HL-60 (cell line): ENCODE results near the gene GPN3.

Experiments used
- GABPA ChIP-seq: IDR thresholded peaks from 2 replicates; pipeline ENCODE4 v1.6.1; 2012; ENCODE audit warnings: low read depth
- POLR2AphosphoS5 ChIP-seq: IDR thresholded peaks from 2 replicates; pipeline ENCODE4 v1.6.1; 2012; ENCODE audit warnings: low read depth
- TF ChIP-seq, protein P1 (sequence below): IDR thresholded peaks from one replicate; pipeline ENCODE4 v1.5.1; 2011; ENCODE audit warnings: low read length, control low read depth, inconsistent platforms; ENCODE audit not compliant: insufficient read depth
- TF ChIP-seq, protein P2 (sequence below): IDR thresholded peaks from 2 replicates; pipeline ENCODE4 v1.6.1; 2012; ENCODE audit warnings: low read depth; ENCODE audit not compliant: insufficient replicate concordance

DNA sequence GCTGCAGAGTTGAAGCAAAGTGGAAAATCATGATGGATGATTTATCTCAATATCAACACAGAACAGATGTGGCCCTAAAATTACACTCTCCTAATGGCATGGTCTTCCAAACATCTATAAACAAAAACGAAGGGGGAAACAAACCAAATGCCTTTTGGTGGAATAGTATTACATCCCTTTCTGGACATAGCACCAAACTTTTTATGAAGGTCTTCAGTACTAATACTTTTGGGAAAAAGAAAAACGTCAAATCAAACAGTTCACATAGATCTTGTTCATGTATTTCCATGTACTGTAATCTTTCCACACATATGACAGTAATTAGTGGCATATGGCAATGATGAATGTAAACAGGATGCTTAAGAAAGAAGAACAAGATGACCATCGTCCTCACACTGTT, 41.7 kb downstream of the GPN3 start:
- TF ChIP-seq, protein P1, sequence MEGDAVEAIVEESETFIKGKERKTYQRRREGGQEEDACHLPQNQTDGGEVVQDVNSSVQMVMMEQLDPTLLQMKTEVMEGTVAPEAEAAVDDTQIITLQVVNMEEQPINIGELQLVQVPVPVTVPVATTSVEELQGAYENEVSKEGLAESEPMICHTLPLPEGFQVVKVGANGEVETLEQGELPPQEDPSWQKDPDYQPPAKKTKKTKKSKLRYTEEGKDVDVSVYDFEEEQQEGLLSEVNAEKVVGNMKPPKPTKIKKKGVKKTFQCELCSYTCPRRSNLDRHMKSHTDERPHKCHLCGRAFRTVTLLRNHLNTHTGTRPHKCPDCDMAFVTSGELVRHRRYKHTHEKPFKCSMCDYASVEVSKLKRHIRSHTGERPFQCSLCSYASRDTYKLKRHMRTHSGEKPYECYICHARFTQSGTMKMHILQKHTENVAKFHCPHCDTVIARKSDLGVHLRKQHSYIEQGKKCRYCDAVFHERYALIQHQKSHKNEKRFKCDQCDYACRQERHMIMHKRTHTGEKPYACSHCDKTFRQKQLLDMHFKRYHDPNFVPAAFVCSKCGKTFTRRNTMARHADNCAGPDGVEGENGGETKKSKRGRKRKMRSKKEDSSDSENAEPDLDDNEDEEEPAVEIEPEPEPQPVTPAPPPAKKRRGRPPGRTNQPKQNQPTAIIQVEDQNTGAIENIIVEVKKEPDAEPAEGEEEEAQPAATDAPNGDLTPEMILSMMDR: no peak
- TF ChIP-seq GABPA (no peak), POLR2AphosphoS5 (no peak)
- TF ChIP-seq, protein P2, sequence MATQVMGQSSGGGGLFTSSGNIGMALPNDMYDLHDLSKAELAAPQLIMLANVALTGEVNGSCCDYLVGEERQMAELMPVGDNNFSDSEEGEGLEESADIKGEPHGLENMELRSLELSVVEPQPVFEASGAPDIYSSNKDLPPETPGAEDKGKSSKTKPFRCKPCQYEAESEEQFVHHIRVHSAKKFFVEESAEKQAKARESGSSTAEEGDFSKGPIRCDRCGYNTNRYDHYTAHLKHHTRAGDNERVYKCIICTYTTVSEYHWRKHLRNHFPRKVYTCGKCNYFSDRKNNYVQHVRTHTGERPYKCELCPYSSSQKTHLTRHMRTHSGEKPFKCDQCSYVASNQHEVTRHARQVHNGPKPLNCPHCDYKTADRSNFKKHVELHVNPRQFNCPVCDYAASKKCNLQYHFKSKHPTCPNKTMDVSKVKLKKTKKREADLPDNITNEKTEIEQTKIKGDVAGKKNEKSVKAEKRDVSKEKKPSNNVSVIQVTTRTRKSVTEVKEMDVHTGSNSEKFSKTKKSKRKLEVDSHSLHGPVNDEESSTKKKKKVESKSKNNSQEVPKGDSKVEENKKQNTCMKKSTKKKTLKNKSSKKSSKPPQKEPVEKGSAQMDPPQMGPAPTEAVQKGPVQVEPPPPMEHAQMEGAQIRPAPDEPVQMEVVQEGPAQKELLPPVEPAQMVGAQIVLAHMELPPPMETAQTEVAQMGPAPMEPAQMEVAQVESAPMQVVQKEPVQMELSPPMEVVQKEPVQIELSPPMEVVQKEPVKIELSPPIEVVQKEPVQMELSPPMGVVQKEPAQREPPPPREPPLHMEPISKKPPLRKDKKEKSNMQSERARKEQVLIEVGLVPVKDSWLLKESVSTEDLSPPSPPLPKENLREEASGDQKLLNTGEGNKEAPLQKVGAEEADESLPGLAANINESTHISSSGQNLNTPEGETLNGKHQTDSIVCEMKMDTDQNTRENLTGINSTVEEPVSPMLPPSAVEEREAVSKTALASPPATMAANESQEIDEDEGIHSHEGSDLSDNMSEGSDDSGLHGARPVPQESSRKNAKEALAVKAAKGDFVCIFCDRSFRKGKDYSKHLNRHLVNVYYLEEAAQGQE: no peak
